ENCODE results near the gene TMCO4.

The TMCO4 gene

GRCh38 chr1:19824541-19824940 is 24.8 kb upstream of the TMCO4 start:
- Histone ChIP-seq H2AK5ac (ENCODE audit: low read length) (no peak overlapping the region), H3K14ac (ENCODE audit: low read length) (no peak overlapping the region), H4K12ac (ENCODE audit: low read depth, low read length) (no peak overlapping the region), H3K27ac (ENCODE audit: low read depth, low read length) (no peak overlapping the region), H3K18ac (ENCODE audit: low read length) (no peak overlapping the region), H3K4me2 (ENCODE audit: low read length) (no peak overlapping the region), H2BK120ac (ENCODE audit: insufficient read depth, low read length, poor library complexity) (no peak overlapping the region), H3K4ac (ENCODE audit: low read depth, low read length) (no peak overlapping the region), H3K23ac (ENCODE audit: low read length) (no peak overlapping the region), H3K9me3 (ENCODE audit: insufficient read depth, low read depth, low read length) (no peaks in the 10 kb centered on the region), H3K79me2 (ENCODE audit: control insufficient read depth, insufficient read depth, low read length, poor library complexity) (no peaks in the 10 kb centered on the region), H3K9ac (ENCODE audit: low read length) (no peak overlapping the region), H2AFZ (ENCODE audit: insufficient read depth, low read length, poor library complexity) (no peak overlapping the region), H4K8ac (ENCODE audit: low read depth, low read length) (no peak overlapping the region), H2BK5ac (ENCODE audit: low read depth, low read length, poor library complexity) (no peak overlapping the region), H3K27me3 (ENCODE audit: insufficient read depth, low read length) (no peaks in the 10 kb centered on the region), H3K36me3 (ENCODE audit: control insufficient read depth in 1 of 2, insufficient read depth in 2 of 2, low read length in 2 of 2) (no peaks in the 10 kb centered on the region), H3K4me1 (ENCODE audit: control insufficient read depth in 1 of 2, insufficient read depth in 2 of 2, low read length in 2 of 2) (no peaks in the 10 kb centered on the region), H4K91ac (ENCODE audit: low read depth, low read length) (no peak overlapping the region), H3K4me3 (ENCODE audit: low read depth, low read length) (no peak overlapping the region), H2BK12ac (ENCODE audit: low read length) (no peak overlapping the region), H3K79me1 (ENCODE audit: low read length) (no peaks in the 10 kb centered on the region)
- no peak for DNase-seq
- no CpG with 5 or more reads among the region's 4 CpGs for WGBS (ENCODE audit: extremely low coverage, insufficient coverage, insufficient read length)

GRCh38 chr1:19824036-19824435 is 24.3 kb upstream of the TMCO4 start:
- Histone ChIP-seq H2BK12ac (ENCODE audit: low read length) (no peak overlapping the region), H3K27ac (ENCODE audit: low read depth, low read length) (no peak overlapping the region), H3K79me1 (ENCODE audit: low read length) (no peaks in the 10 kb centered on the region), H3K9me3 (ENCODE audit: insufficient read depth, low read depth, low read length) (no peaks in the 10 kb centered on the region), H3K14ac (ENCODE audit: low read length) (no peak overlapping the region), H3K79me2 (ENCODE audit: control insufficient read depth, insufficient read depth, low read length, poor library complexity) (no peaks in the 10 kb centered on the region), H2BK5ac (ENCODE audit: low read depth, low read length, poor library complexity) (no peak overlapping the region), H3K4me2 (ENCODE audit: low read length) (no peak overlapping the region), H4K8ac (ENCODE audit: low read depth, low read length) (no peak overlapping the region), H4K91ac (ENCODE audit: low read depth, low read length) (no peak overlapping the region), H3K4ac (ENCODE audit: low read depth, low read length) (no peak overlapping the region), H2BK120ac (ENCODE audit: insufficient read depth, low read length, poor library complexity) (no peak overlapping the region), H3K9ac (ENCODE audit: low read length) (no peak overlapping the region), H3K23ac (ENCODE audit: low read length) (no peak overlapping the region), H2AFZ (ENCODE audit: insufficient read depth, low read length, poor library complexity) (no peak overlapping the region), H2AK5ac (ENCODE audit: low read length) (no peak overlapping the region), H4K12ac (ENCODE audit: low read depth, low read length) (no peak overlapping the region), H3K4me1 (ENCODE audit: control insufficient read depth in 1 of 2, insufficient read depth in 2 of 2, low read length in 2 of 2) (no peaks in the 10 kb centered on the region), H3K4me3 (ENCODE audit: low read depth, low read length) (no peak overlapping the region), H3K27me3 (ENCODE audit: insufficient read depth, low read length) (no peaks in the 10 kb centered on the region), H3K18ac (ENCODE audit: low read length) (no peak overlapping the region), H3K36me3 (ENCODE audit: control insufficient read depth in 1 of 2, insufficient read depth in 2 of 2, low read length in 2 of 2) (no peaks in the 10 kb centered on the region)
- no peak for DNase-seq
- WGBS (ENCODE audit: extremely low coverage, insufficient coverage, insufficient read length), result no CpG with 5 or more reads among the region's 5 CpGs

GRCh38 chr1:19819701-19820100 is 20.0 kb upstream of the TMCO4 start:
- no peak overlapping the region for H2BK12ac ChIP-seq (ENCODE audit: low read length)
- H3K18ac ChIP-seq (ENCODE audit: low read length), result no peak overlapping the region
- H2AFZ ChIP-seq (ENCODE audit: insufficient read depth, low read length, poor library complexity), result no peak overlapping the region
- H3K4me2 ChIP-seq (ENCODE audit: low read length), result no peak overlapping the region
- no peak overlapping the region for H4K91ac ChIP-seq (ENCODE audit: low read depth, low read length)
- no peak overlapping the region for H2BK5ac ChIP-seq (ENCODE audit: low read depth, low read length, poor library complexity)
- no peak overlapping the region for H2AK5ac ChIP-seq (ENCODE audit: low read length)
- H4K8ac ChIP-seq (ENCODE audit: low read depth, low read length), result no peak overlapping the region
- no peak overlapping the region for H4K12ac ChIP-seq (ENCODE audit: low read depth, low read length)
- no peak overlapping the region for H3K27ac ChIP-seq (ENCODE audit: low read depth, low read length)
- no peaks in the 10 kb centered on the region for H3K27me3 ChIP-seq (ENCODE audit: insufficient read depth, low read length)
- no peaks in the 10 kb centered on the region for H3K9me3 ChIP-seq (ENCODE audit: insufficient read depth, low read depth, low read length)
- no peaks in the 10 kb centered on the region for H3K79me1 ChIP-seq (ENCODE audit: low read length)
- H3K79me2 ChIP-seq (ENCODE audit: control insufficient read depth, insufficient read depth, low read length, poor library complexity), result no peaks in the 10 kb centered on the region
- DNase-seq, result no peak
- WGBS (ENCODE audit: extremely low coverage, insufficient coverage, insufficient read length), result no CpG with 5 or more reads among the region's 5 CpGs
- no peak overlapping the region for H3K9ac ChIP-seq (ENCODE audit: low read length)
- no peak overlapping the region for H3K23ac ChIP-seq (ENCODE audit: low read length)
- no peak overlapping the region for H3K14ac ChIP-seq (ENCODE audit: low read length)
- H2BK120ac ChIP-seq (ENCODE audit: insufficient read depth, low read length, poor library complexity), result no peak overlapping the region
- no peak overlapping the region for H3K4me3 ChIP-seq (ENCODE audit: low read depth, low read length)
- H3K36me3 ChIP-seq (ENCODE audit: control insufficient read depth in 1 of 2, insufficient read depth in 2 of 2, low read length in 2 of 2), result no peaks in the 10 kb centered on the region
- H3K4ac ChIP-seq (ENCODE audit: low read depth, low read length), result no peak overlapping the region
- peaks cover 0 to 2% of the 10 kb centered on the region in 2 experiments for H3K4me1 ChIP-seq (ENCODE audit: control insufficient read depth in 1 of 2, insufficient read depth in 2 of 2, low read length in 2 of 2)

- Histone ChIP-seq H3K4ac (ENCODE audit: low read depth, low read length) (no peak overlapping the region), H3K79me2 (ENCODE audit: control insufficient read depth, insufficient read depth, low read length, poor library complexity) (no peaks in the 10 kb centered on the region), H2AK5ac (ENCODE audit: low read length) (no peak overlapping the region), H3K4me3 (ENCODE audit: low read depth, low read length) (no peak overlapping the region), H2BK5ac (ENCODE audit: low read depth, low read length, poor library complexity) (no peak overlapping the region), H3K4me1 (ENCODE audit: control insufficient read depth in 1 of 2, insufficient read depth in 2 of 2, low read length in 2 of 2) (peaks cover 0 to 2% of the 10 kb centered on the region in 2 experiments), H4K8ac (ENCODE audit: low read depth, low read length) (no peak overlapping the region), H3K27ac (ENCODE audit: low read depth, low read length) (no peak overlapping the region), H3K9ac (ENCODE audit: low read length) (no peak overlapping the region), H2AFZ (ENCODE audit: insufficient read depth, low read length, poor library complexity) (no peak overlapping the region), H4K12ac (ENCODE audit: low read depth, low read length) (no peak overlapping the region), H3K4me2 (ENCODE audit: low read length) (no peak overlapping the region), H2BK120ac (ENCODE audit: insufficient read depth, low read length, poor library complexity) (no peak overlapping the region), H3K79me1 (ENCODE audit: low read length) (no peaks in the 10 kb centered on the region), H2BK12ac (ENCODE audit: low read length) (no peak overlapping the region), H4K91ac (ENCODE audit: low read depth, low read length) (no peak overlapping the region), H3K23ac (ENCODE audit: low read length) (no peak overlapping the region), H3K27me3 (ENCODE audit: insufficient read depth, low read length) (no peaks in the 10 kb centered on the region), H3K36me3 (ENCODE audit: control insufficient read depth in 1 of 2, insufficient read depth in 2 of 2, low read length in 2 of 2) (no peaks in the 10 kb centered on the region), H3K14ac (ENCODE audit: low read length) (no peak overlapping the region), H3K18ac (ENCODE audit: low read length) (no peak overlapping the region), H3K9me3 (ENCODE audit: insufficient read depth, low read depth, low read length) (no peaks in the 10 kb centered on the region)
- DNase-seq, result no peak
- no CpG with 5 or more reads among the region's 3 CpGs for WGBS (ENCODE audit: extremely low coverage, insufficient coverage, insufficient read length)
These were observed 18.6 kb upstream of the TMCO4 start for GRCh38 chr1:19818324-19818723.
